HL-60 (cell line): Measurements from ENCODE around the gene NME7.

ENCODE experiments used
- DNase-seq, 2 experiments: peaks; one replicate each; pipeline ENCODE4 v3.0.0-alpha.2; 2010 to 2020; ENCODE audit warnings: low read depth in 1 of 2, low spot score in 1 of 2
- H3K27ac ChIP-seq: fragments of 250-450 bp; sonication (Bioruptor Pico); replicated peaks from 2 replicates; pipeline ENCODE4 v1.5.1; 2020; ENCODE audit warnings: mild to moderate bottlenecking, moderate library complexity
- H3K27me3 ChIP-seq: fragments of 250-450 bp; sonication (Bioruptor Pico); 2 replicates; pipeline ENCODE4 v1.5.1; 2021; ENCODE audit warnings: mild to moderate bottlenecking, moderate library complexity; ENCODE audit not compliant: insufficient read depth, poor library complexity, severe bottlenecking
- H3K4me3 ChIP-seq: replicated peaks from 2 replicates; pipeline ENCODE4 v1.5.1; 2011; ENCODE audit warnings: mild to moderate bottlenecking, control low read depth, low read length; ENCODE audit not compliant: insufficient read depth
- CTCF ChIP-seq: IDR thresholded peaks from one replicate; pipeline ENCODE4 v1.5.1; 2011; ENCODE audit warnings: low read length, control low read depth, inconsistent platforms; ENCODE audit not compliant: insufficient read depth
- GABPA ChIP-seq: IDR thresholded peaks from 2 replicates; pipeline ENCODE4 v1.6.1; 2012; ENCODE audit warnings: low read depth
- POLR2AphosphoS5 ChIP-seq: IDR thresholded peaks from 2 replicates; pipeline ENCODE4 v1.6.1; 2012; ENCODE audit warnings: low read depth
- REST ChIP-seq: IDR thresholded peaks from 2 replicates; pipeline ENCODE4 v1.6.1; 2012; ENCODE audit warnings: low read depth; ENCODE audit not compliant: insufficient replicate concordance
- SPI1 ChIP-seq: IDR thresholded peaks from 2 replicates; pipeline ENCODE4 v1.6.1; 2012; ENCODE audit warnings: low read depth, mild to moderate bottlenecking, borderline replicate concordance

The NME7 gene

GRCh38 chr1:169236143-169236542 is 131.5 kb downstream of the NME7 start:
- DNase-seq, result no peak
- TF ChIP-seq POLR2AphosphoS5, result no peak
- no peak for TF ChIP-seq REST
- TF ChIP-seq CTCF, result no peak
- no peak for TF ChIP-seq GABPA
- no peak for TF ChIP-seq SPI1
- Histone ChIP-seq H3K27me3 (no peaks in the 10 kb centered on the region), H3K27ac (no peak overlapping the region), H3K4me3 (no peak overlapping the region)

GRCh38 chr1:169235568-169235967 is 132.0 kb downstream of the NME7 start:
- no peak for TF ChIP-seq CTCF
- no peak for TF ChIP-seq REST
- no peak for TF ChIP-seq SPI1
- no peak for TF ChIP-seq POLR2AphosphoS5
- no peak for TF ChIP-seq GABPA
- DNase-seq, result no peak
- H3K27ac ChIP-seq, result no peak overlapping the region

GRCh38 chr1:169234780-169235179 is 132.8 kb downstream of the NME7 start:
- no peak for DNase-seq
- Histone ChIP-seq H3K27ac (no peak overlapping the region), H3K4me3 (no peak overlapping the region), H3K27me3 (no peaks in the 10 kb centered on the region)
- no peak for TF ChIP-seq CTCF
- no peak for TF ChIP-seq POLR2AphosphoS5

More at GRCh38 chr1:169235568-169235967, 132.0 kb downstream of the NME7 start:
- H3K27me3 ChIP-seq, result no peaks in the 10 kb centered on the region
- H3K4me3 ChIP-seq, result no peak overlapping the region

GRCh38 chr1:169217636-169218035 is 150.0 kb downstream of the NME7 start:
- H3K27ac ChIP-seq, result no peak overlapping the region
- no peak overlapping the region for H3K4me3 ChIP-seq
- no peak for TF ChIP-seq CTCF
- TF ChIP-seq SPI1, result peak; percentile 68; the same call in 1 of the 2 replicates
- peak; percentile 34; the same call in 1 of the 2 replicates for TF ChIP-seq GABPA
- no peak for TF ChIP-seq REST
- H3K27me3 ChIP-seq, result no peaks in the 10 kb centered on the region
- peak in 1 of 2 experiments; percentile 76 for DNase-seq
